ENCODE results near the gene GPC5.

DNA sequence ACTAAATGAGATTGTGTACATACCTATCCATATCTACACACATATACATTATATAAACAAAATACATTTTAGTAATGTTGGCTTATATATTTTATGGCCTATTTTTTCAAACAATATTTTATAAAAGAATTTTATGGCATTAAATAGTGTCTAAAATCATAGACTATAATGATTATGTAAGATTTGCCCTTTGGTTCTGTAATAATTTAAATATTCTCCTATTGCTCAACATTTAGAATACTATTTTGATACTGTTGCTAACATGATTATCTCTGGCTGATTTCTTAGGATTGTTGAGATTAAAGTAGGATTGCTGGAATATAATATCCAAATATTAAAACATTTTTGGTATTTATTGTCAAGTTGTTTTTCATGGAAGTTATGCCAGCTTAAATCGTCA, 1263.0 kb downstream of the GPC5 start:
- TF ChIP-seq, protein P1, sequence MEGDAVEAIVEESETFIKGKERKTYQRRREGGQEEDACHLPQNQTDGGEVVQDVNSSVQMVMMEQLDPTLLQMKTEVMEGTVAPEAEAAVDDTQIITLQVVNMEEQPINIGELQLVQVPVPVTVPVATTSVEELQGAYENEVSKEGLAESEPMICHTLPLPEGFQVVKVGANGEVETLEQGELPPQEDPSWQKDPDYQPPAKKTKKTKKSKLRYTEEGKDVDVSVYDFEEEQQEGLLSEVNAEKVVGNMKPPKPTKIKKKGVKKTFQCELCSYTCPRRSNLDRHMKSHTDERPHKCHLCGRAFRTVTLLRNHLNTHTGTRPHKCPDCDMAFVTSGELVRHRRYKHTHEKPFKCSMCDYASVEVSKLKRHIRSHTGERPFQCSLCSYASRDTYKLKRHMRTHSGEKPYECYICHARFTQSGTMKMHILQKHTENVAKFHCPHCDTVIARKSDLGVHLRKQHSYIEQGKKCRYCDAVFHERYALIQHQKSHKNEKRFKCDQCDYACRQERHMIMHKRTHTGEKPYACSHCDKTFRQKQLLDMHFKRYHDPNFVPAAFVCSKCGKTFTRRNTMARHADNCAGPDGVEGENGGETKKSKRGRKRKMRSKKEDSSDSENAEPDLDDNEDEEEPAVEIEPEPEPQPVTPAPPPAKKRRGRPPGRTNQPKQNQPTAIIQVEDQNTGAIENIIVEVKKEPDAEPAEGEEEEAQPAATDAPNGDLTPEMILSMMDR (conservative IDR thresholded peaks at IDR 0.05; ENCODE audit: low read depth, low read length): no peak
- TF ChIP-seq EZH2 (IDR thresholded peaks at IDR 0.05; ENCODE audit: borderline replicate concordance, low read depth, low read length, poor library complexity, severe bottlenecking): no peak

Data from A673 (cell line).